Keratinocyte (primary cell): ENCODE results near the gene PRKCZ. TPM values are rescaled to one million over a fixed set of nuclear protein-coding genes. Genes with fewer than 3 reads are reported as not detected.

Experiments used
- DNase-seq: peaks from one replicate; pipeline ENCODE4 v3.0.0-alpha.2; 2011; ENCODE audit warnings: low read depth, missing footprints, low spot score
- FAIRE-seq: peaks from 2 replicates; lab custom pipeline; 2011; peaks lifted over from hg19 to GRCh38; lab: Jason Lieb, UNC
- H2AFZ ChIP-seq: 2 replicates; pipeline ENCODE4 v1.6.0; 2012; ENCODE audit warnings: low read length, control low read depth, inconsistent platforms; ENCODE audit not compliant: control insufficient read depth
- H3K27ac ChIP-seq: 2 replicates; pipeline ENCODE4 v1.5.1; 2011; ENCODE audit warnings: low read length; ENCODE audit not compliant: control insufficient read depth, insufficient read depth
- H3K27me3 ChIP-seq: 3 replicates; pipeline ENCODE4 v1.6.0; 2011; ENCODE audit warnings: low read length; ENCODE audit not compliant: control insufficient read depth, insufficient read depth; ENCODE audit errors: extremely low read depth
- H3K36me3 ChIP-seq, 2 experiments: 2 replicates in 1 of 2; 3 replicates in 1 of 2; pipeline ENCODE4 v1.5.1; 2011; ENCODE audit warnings: low read length in 2 of 2, mild to moderate bottlenecking in 1 of 2; ENCODE audit not compliant: control insufficient read depth in 2 of 2, insufficient read depth in 2 of 2; ENCODE audit errors: extremely low read depth in 1 of 2
- H3K4me1 ChIP-seq: 3 replicates; pipeline ENCODE4 v1.5.1; 2011; ENCODE audit warnings: low read length; ENCODE audit not compliant: control insufficient read depth, insufficient read depth; ENCODE audit errors: extremely low read depth
- H3K4me2 ChIP-seq: 3 replicates; pipeline ENCODE4 v1.6.0; 2011; ENCODE audit warnings: low read depth, low read length; ENCODE audit not compliant: control insufficient read depth, insufficient read depth; ENCODE audit errors: extremely low read depth
- H3K4me3 ChIP-seq, 3 experiments: fragments of 200-600 bp in 1 of 3; sonication (generic) in 1 of 3; 2 replicates in 2 of 3; 3 replicates in 1 of 3; pipeline ENCODE4 v1.5.1; 2011 to 2016; ENCODE audit warnings: low read length in 3 of 3, mild to moderate bottlenecking in 3 of 3, control low read depth in 2 of 3, inconsistent platforms in 1 of 3, low read depth in 1 of 3, mixed read lengths in 1 of 3, mixed run types in 1 of 3, moderate library complexity in 1 of 3; ENCODE audit not compliant: control insufficient read depth in 2 of 3, insufficient read depth in 2 of 3; ENCODE audit errors: extremely low read depth in 1 of 3
- H3K79me2 ChIP-seq: 2 replicates; pipeline ENCODE4 v1.6.0; 2012; ENCODE audit warnings: low read length; ENCODE audit not compliant: control insufficient read depth, insufficient read depth
- H3K9ac ChIP-seq: 3 replicates; pipeline ENCODE4 v1.6.0; 2011; ENCODE audit warnings: low read length; ENCODE audit not compliant: control insufficient read depth, insufficient read depth; ENCODE audit errors: extremely low read depth
- H3K9me1 ChIP-seq: 3 replicates; pipeline ENCODE4 v1.6.0; 2011; ENCODE audit warnings: low read length; ENCODE audit not compliant: control insufficient read depth, insufficient read depth; ENCODE audit errors: extremely low read depth
- H3K9me3 ChIP-seq: 2 replicates; pipeline ENCODE4 v1.5.1; 2012; ENCODE audit warnings: low read depth, low read length; ENCODE audit not compliant: control insufficient read depth
- H4K20me1 ChIP-seq: 3 replicates; pipeline ENCODE4 v1.6.0; 2011; ENCODE audit warnings: low read length; ENCODE audit not compliant: control insufficient read depth, insufficient read depth; ENCODE audit errors: extremely low read depth
- EZH2 ChIP-seq: IDR thresholded peaks from one replicate; pipeline ENCODE4 v1.6.1; 2012; ENCODE audit warnings: inconsistent platforms, mild to moderate bottlenecking, low read length, moderate library complexity
- dilution Hi-C: fragments of 300-500 bp; cut with MboI; formaldehyde crosslinking; loops from one replicate; pipeline ENCODE4 v1.7.0; 2020; ENCODE audit warnings: low sequenced_read_pairs; ENCODE audit not compliant: extremely low pct_ligation_motif_present
- polyA plus RNA-seq, 5 experiments: library from polyadenylated mRNA; depleted of rRNA in 3 of 5; stranded (reverse) in 3 of 5; stranded (forward) in 1 of 5; unstranded in 1 of 5; fragments of >200 nt; gene quantifications; 1 replicate in 1 of 5; 2 replicates in 3 of 5; 3 replicates in 1 of 5; pipeline versions ENCODE4 v1.2.1 to v1.2.3, GENCODE V29; 2011 to 2012; ENCODE audit warnings: missing spikeins in 2 of 5, low read depth in 1 of 5, low replicate concordance in 1 of 5
- TF ChIP-seq, protein P1 (sequence below), 3 experiments: IDR thresholded peaks in 1 of 3; conservative IDR thresholded peaks in 1 of 3; optimal IDR thresholded peaks in 1 of 3; 2 replicates in 2 of 3; 3 replicates in 1 of 3; pipeline versions ENCODE3 to v1.5.1; 2011; ENCODE audit warnings: low read length in 3 of 3, mild to moderate bottlenecking in 3 of 3, moderate library complexity in 2 of 3, control low read depth in 1 of 3, inconsistent platforms in 1 of 3; ENCODE audit not compliant: insufficient read depth in 2 of 3; ENCODE audit errors: extremely low read depth in 1 of 3

PRKCZ gene
- polyA plus RNA-seq, 1 donor (not counting 4 experiments of a cell fraction or from before 2014, with no cell fraction given): 36.3 TPM

- no peaks in the 10 kb centered on the region for H4K20me1 ChIP-seq
- H3K27ac ChIP-seq: no peak overlapping the region
- no peak for FAIRE-seq
- dilution Hi-C loops: no loop called here
- no peaks in the 10 kb centered on the region for H3K9me1 ChIP-seq
- H3K9ac ChIP-seq: no peak overlapping the region
- H3K27me3 ChIP-seq: no peaks in the 10 kb centered on the region
- H3K79me2 ChIP-seq: no peaks in the 10 kb centered on the region
- H3K4me2 ChIP-seq: no peak overlapping the region
- TF ChIP-seq, protein P1, sequence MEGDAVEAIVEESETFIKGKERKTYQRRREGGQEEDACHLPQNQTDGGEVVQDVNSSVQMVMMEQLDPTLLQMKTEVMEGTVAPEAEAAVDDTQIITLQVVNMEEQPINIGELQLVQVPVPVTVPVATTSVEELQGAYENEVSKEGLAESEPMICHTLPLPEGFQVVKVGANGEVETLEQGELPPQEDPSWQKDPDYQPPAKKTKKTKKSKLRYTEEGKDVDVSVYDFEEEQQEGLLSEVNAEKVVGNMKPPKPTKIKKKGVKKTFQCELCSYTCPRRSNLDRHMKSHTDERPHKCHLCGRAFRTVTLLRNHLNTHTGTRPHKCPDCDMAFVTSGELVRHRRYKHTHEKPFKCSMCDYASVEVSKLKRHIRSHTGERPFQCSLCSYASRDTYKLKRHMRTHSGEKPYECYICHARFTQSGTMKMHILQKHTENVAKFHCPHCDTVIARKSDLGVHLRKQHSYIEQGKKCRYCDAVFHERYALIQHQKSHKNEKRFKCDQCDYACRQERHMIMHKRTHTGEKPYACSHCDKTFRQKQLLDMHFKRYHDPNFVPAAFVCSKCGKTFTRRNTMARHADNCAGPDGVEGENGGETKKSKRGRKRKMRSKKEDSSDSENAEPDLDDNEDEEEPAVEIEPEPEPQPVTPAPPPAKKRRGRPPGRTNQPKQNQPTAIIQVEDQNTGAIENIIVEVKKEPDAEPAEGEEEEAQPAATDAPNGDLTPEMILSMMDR (optimal IDR thresholded peaks at IDR 0.05 in 1 of 3, IDR thresholded peaks at IDR 0.05 in 1 of 3, conservative IDR thresholded peaks at IDR 0.05 in 1 of 3; ENCODE audit: extremely low read depth in 1 of 3, insufficient read depth in 2 of 3, low read length in 3 of 3): no peak
- TF ChIP-seq EZH2: no peak
- peaks cover 11 to 18% of the 10 kb centered on the region in 2 experiments for H3K36me3 ChIP-seq
- H3K4me3 ChIP-seq: no peak overlapping the region
- no peaks in the 10 kb centered on the region for H3K4me1 ChIP-seq
- no peaks in the 10 kb centered on the region for H3K9me3 ChIP-seq
- no peak for DNase-seq
- H2AFZ ChIP-seq: no peak overlapping the region
Measured at GRCh38 chr1:2059290-2059953, 9.2 kb downstream of the PRKCZ start.

GRCh38 chr1:2060072-2060471 is 9.9 kb downstream of the PRKCZ start:
- no peaks in the 10 kb centered on the region for H3K79me2 ChIP-seq
- dilution Hi-C loops: no loop called here
- no peak overlapping the region for H3K4me2 ChIP-seq
- no peak overlapping the region for H3K4me3 ChIP-seq
- no peaks in the 10 kb centered on the region for H3K9me1 ChIP-seq
- H3K36me3 ChIP-seq: peaks cover 11 to 20% of the 10 kb centered on the region in 2 experiments
- H3K4me1 ChIP-seq: no peaks in the 10 kb centered on the region
- TF ChIP-seq EZH2: no peak
- TF ChIP-seq, protein P1 (optimal IDR thresholded peaks at IDR 0.05 in 1 of 3, IDR thresholded peaks at IDR 0.05 in 1 of 3, conservative IDR thresholded peaks at IDR 0.05 in 1 of 3; ENCODE audit: extremely low read depth in 1 of 3, insufficient read depth in 2 of 3, low read length in 3 of 3): no peak
- DNase-seq (no peak), FAIRE-seq (no peak)
- H3K27ac ChIP-seq: no peak overlapping the region
- no peaks in the 10 kb centered on the region for H4K20me1 ChIP-seq
- no peak overlapping the region for H2AFZ ChIP-seq
- no peaks in the 10 kb centered on the region for H3K9me3 ChIP-seq
- no peak overlapping the region for H3K9ac ChIP-seq
- no peaks in the 10 kb centered on the region for H3K27me3 ChIP-seq
